Cardiac muscle cell (in vitro differentiated cells and primary cell): ENCODE results near the gene DAD1. TPM values are rescaled to one million over a fixed set of nuclear protein-coding genes. Genes with fewer than 3 reads are reported as not detected.

Experiments
- DNase-seq, 2 donors: peaks; one replicate each; pipeline versions ENCODE4 v3.0.0 to v3.0.0-alpha.2; 2010 to 2017; ENCODE audit warnings: low read depth in 1 of 2, low spot score in 1 of 2
- H3K27ac ChIP-seq: fragments of 200-600 bp; sonication (generic); 2 replicates; pipeline ENCODE4 v1.5.1; 2016
- H3K27me3 ChIP-seq: fragments of 200-600 bp; sonication (generic); 2 replicates; pipeline ENCODE4 v1.6.0; 2016; ENCODE audit warnings: control low read depth
- H3K36me3 ChIP-seq: fragments of 200-600 bp; sonication (generic); 2 replicates; pipeline ENCODE4 v1.5.1; 2016; ENCODE audit warnings: control low read depth
- H3K4me1 ChIP-seq: fragments of 200-600 bp; sonication (generic); 2 replicates; pipeline ENCODE4 v1.8.1; 2017; ENCODE audit warnings: low read depth, mild to moderate bottlenecking, mixed run types
- H3K4me3 ChIP-seq: fragments of 200-600 bp; sonication (generic); 2 replicates; pipeline ENCODE4 v1.5.1; 2016; ENCODE audit warnings: mild to moderate bottlenecking
- H3K9me3 ChIP-seq: fragments of 200-600 bp; sonication (generic); 2 replicates; pipeline ENCODE4 v1.5.1; 2017; ENCODE audit warnings: low read depth, mild to moderate bottlenecking, control low read depth
- polyA plus RNA-seq: library from polyadenylated mRNA; unstranded; fragments of >200 nt; fragmentation: Nextera tagmentation; extraction: Ambion mirVana; gene quantifications from 2 replicates; pipeline ENCODE4 v1.2.1, GENCODE V29; 2016
- total RNA-seq: library from RNA; depleted of rRNA; stranded (reverse); fragments of >200 nt; gene quantifications from 2 replicates; pipeline ENCODE4 v1.2.3, GENCODE V29; 2016
- TF ChIP-seq, protein P1 (sequence below): IDR thresholded peaks from 2 replicates; pipeline ENCODE4 v1.5.1; 2012; ENCODE audit warnings: low read depth, mild to moderate bottlenecking, low read length

DAD1 gene
- total and polyA plus RNA-seq, 2 experiments from 2014 or later = 103 to 444 TPM

DNA sequence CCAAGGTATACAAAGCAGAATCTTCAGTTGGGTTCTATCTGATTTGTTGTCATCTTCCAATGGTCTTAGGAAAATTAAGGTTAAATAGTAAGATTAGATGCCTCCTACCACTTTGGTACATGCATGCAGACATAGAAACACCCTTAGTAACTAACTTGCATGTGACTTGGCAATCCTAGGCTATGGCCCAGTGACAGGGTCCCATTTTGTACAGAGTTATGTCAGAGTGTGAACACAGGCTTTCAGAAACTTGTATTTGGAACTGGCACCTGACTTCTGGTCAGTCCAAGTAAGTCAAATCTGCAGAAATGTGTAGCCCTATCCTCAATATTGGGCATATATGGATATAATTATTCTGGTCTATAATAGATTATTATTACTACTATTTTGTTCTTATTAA lies 53.1 kb downstream of the DAD1 start:
- Histone ChIP-seq H3K36me3 (no peaks in the 10 kb centered on the region), H3K4me3 (no peak overlapping the region), H3K27me3 (no peaks in the 10 kb centered on the region), H3K27ac (no peak overlapping the region), H3K4me1 (peaks cover 16% of the 10 kb centered on the region), H3K9me3 (no peaks in the 10 kb centered on the region)
- no peak for DNase-seq
- TF ChIP-seq, protein P1, sequence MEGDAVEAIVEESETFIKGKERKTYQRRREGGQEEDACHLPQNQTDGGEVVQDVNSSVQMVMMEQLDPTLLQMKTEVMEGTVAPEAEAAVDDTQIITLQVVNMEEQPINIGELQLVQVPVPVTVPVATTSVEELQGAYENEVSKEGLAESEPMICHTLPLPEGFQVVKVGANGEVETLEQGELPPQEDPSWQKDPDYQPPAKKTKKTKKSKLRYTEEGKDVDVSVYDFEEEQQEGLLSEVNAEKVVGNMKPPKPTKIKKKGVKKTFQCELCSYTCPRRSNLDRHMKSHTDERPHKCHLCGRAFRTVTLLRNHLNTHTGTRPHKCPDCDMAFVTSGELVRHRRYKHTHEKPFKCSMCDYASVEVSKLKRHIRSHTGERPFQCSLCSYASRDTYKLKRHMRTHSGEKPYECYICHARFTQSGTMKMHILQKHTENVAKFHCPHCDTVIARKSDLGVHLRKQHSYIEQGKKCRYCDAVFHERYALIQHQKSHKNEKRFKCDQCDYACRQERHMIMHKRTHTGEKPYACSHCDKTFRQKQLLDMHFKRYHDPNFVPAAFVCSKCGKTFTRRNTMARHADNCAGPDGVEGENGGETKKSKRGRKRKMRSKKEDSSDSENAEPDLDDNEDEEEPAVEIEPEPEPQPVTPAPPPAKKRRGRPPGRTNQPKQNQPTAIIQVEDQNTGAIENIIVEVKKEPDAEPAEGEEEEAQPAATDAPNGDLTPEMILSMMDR = no peak

DNA sequence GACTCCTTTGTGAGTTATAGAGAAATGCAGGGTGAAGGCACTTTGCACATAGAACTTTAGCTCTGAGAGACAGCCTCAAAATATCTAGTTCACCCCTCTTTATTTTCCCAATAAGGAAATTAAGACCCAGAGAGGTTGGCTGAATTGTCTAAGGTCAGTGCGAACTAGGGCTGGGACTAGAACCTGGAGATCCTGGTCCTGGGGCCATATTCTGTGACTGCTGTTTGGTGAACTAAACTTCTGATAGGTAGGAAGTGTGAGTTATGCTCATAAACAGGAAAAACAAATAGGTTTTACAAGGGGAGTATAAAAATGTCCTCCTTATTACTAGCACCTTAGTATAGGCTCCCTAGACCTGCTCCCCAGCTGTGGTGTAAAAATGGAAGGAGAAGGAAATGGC lies 53.9 kb downstream of the DAD1 start:
- no peak overlapping the region for H3K27ac ChIP-seq
- no peak for DNase-seq
- H3K4me3 ChIP-seq = no peak overlapping the region
- H3K4me1 ChIP-seq = peaks cover 16% of the 10 kb centered on the region
- no peaks in the 10 kb centered on the region for H3K27me3 ChIP-seq
- no peaks in the 10 kb centered on the region for H3K36me3 ChIP-seq
- TF ChIP-seq, protein P1 = no peak
- no peaks in the 10 kb centered on the region for H3K9me3 ChIP-seq

DNA sequence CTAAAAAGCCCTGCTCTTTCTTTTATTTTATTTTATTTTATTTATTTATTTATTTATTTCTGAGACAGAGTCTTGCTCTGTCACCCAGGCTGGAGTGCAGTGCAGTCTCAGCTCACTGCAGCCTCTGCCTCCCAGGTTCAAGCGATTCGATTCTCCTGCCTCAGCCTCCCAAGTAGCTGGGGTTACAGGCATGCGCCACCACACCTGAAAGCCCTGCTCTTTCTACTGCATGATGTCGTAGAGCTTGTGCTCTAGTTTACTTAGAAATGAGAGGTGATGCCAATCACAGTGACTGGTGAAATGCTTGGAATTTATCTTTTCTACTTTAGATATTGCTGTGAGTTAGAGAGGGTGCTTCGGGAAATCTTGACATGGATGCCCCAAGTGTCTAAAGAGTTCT lies 54.5 kb downstream of the DAD1 start:
- TF ChIP-seq, protein P1 = no peak
- no peak overlapping the region for H3K27ac ChIP-seq
- H3K4me3 ChIP-seq = no peak overlapping the region
- H3K36me3 ChIP-seq = no peaks in the 10 kb centered on the region
- peaks cover 16% of the 10 kb centered on the region for H3K4me1 ChIP-seq
- no peaks in the 10 kb centered on the region for H3K27me3 ChIP-seq
- no peaks in the 10 kb centered on the region for H3K9me3 ChIP-seq
- no peak for DNase-seq

DNA sequence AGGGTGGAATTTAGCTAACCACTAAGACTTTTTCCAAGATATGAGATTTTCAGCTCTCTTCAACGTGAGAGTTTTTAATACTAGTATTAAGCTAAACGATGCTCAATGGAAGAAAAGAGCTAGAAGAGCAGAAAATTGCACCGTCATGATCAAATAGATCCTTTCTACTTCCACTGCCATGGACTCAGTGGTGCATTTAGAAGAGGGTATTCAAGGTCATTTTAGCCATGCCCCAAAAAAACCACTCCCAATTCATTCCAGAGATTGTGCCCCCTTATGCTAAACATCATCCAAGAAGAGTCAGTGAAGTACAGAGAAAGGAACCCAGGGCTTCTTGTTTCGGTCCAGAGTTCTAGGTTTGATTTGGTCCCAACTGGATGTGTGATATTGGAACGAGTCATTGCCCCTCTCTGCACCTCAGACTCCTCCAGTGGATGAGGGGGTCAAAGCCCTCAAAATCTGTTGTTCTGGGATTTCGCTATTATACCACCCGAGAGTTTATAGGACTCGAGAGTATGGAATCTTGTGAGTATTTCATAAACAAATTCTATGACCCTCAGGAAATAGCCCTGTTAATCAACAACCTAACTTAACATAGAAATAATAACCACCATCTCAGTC lies 55.2 kb downstream of the DAD1 start:
- no peak overlapping the region for H3K27ac ChIP-seq
- no peak for DNase-seq
- no peaks in the 10 kb centered on the region for H3K36me3 ChIP-seq
- H3K9me3 ChIP-seq = no peaks in the 10 kb centered on the region
- no peaks in the 10 kb centered on the region for H3K27me3 ChIP-seq
- no peak overlapping the region for H3K4me3 ChIP-seq
- TF ChIP-seq, protein P1 = no peak
- H3K4me1 ChIP-seq = peaks cover 16% of the 10 kb centered on the region

DNA sequence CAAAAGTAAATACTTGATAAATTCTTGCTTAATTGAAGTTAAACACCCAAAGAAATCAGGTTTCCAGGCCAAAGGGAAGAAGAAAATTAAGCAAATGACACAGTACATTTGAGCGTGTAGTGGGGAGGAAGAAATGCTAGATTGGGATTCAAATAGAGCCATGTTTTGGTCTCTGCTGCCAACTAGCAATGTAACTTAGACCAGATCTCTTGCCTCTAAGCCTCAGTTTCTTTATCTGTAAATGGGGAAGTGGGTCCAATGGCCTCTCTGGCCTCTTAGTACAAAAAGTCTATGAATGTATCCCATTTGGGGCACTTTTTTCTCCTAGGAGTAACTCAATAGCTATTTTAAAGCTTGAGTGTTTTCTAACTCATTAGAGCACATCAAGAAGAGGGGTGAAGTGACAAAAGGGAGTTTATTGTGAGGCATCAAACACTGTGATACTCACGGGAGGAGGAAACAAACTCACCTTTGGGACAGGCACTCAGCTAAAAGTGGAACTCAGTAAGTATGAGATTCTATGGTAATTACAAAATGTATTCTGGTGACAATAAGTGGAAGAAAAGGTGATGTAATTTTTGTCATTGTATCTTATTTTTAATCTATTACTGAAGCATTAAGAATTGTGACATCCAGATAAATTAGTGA lies 55.8 kb downstream of the DAD1 start:
- Histone ChIP-seq H3K9me3 (no peaks in the 10 kb centered on the region), H3K4me3 (no peak overlapping the region), H3K4me1 (peaks cover 16% of the 10 kb centered on the region), H3K36me3 (no peaks in the 10 kb centered on the region), H3K27me3 (no peaks in the 10 kb centered on the region), H3K27ac (no peak overlapping the region)
- TF ChIP-seq, protein P1 = no peak
- no peak for DNase-seq
